ENCODE data around the gene WRNIP1. TPM values are rescaled to one million over a fixed set of nuclear protein-coding genes. Genes with fewer than 3 reads are reported as not detected.

Gene WRNIP1
- total RNA-seq, 1 donor from 2014 or later = 73.6 TPM

DNA sequence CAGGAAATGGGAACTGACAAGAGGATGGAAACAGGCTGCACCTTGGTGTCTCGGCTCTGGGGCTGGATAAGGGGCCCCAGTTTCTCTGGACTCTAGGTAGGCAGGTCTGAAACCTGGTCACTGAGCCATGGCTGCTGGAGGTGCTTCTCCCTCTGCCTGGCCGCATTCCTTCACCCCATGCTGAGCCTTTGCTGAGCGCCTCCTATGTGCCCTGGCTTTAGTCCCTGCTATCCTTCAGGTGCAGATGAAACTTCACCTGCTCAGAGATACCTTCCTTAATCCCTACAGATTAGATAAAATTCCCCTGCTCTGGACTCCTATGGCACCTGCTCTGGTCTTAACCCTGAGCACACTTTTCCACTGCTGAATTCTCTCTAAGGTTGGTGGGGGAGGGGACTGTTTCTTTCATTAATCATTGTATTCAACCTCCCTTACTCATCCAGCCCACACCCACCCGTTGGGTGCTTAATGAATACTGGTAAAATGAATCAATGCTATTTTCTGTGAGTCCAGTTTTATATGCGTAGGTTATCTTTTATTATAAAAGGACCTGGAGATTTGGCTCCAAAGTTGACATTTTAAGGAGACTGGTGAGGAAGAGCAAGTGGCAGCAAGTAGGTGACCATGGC, 33.8 kb upstream of the WRNIP1 start:
- DNase-seq (ENCODE audit: low read depth) = no peak
- TF ChIP-seq, protein P1, sequence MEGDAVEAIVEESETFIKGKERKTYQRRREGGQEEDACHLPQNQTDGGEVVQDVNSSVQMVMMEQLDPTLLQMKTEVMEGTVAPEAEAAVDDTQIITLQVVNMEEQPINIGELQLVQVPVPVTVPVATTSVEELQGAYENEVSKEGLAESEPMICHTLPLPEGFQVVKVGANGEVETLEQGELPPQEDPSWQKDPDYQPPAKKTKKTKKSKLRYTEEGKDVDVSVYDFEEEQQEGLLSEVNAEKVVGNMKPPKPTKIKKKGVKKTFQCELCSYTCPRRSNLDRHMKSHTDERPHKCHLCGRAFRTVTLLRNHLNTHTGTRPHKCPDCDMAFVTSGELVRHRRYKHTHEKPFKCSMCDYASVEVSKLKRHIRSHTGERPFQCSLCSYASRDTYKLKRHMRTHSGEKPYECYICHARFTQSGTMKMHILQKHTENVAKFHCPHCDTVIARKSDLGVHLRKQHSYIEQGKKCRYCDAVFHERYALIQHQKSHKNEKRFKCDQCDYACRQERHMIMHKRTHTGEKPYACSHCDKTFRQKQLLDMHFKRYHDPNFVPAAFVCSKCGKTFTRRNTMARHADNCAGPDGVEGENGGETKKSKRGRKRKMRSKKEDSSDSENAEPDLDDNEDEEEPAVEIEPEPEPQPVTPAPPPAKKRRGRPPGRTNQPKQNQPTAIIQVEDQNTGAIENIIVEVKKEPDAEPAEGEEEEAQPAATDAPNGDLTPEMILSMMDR (IDR thresholded peaks at IDR 0.05; ENCODE audit: insufficient read depth, low read length, poor library complexity, severe bottlenecking) = no peak
- no peak overlapping the region for H3K4me3 ChIP-seq (ENCODE audit: low read depth, low read length)
- no peaks in the 10 kb centered on the region for H3K36me3 ChIP-seq (ENCODE audit: control insufficient read depth, insufficient read depth, low read length)
- H3K27me3 ChIP-seq (ENCODE audit: control insufficient read depth, insufficient read depth, low read length) = no peaks in the 10 kb centered on the region

DNA sequence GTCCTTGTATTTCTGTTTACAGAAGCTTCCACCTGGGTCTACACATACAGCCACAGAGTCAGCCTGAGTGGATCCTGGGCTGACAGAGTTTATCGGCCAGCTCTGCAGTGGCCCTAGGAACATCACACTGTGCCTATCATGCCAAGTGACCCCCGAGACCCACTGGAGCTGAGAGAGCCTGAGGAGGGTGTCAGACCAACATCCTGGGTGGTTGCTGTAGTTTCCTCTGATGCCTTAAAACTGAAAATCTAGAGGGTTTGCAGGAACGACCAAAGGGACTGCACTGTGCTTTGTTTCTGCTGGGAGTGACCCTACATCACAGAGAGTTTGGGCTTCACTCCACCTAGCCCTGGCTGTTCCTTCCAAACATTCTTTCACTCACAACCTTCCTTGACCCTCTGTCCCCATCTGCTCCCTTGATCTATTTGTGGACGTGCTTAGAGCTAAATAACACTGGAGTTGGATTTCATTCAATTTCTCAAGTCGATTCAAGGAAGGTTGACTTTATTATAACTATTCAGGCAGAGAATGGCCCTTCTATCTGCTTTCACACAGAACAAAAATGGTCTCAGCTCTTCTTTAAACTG, 32.6 kb upstream of the WRNIP1 start:
- TF ChIP-seq, protein P1 (IDR thresholded peaks at IDR 0.05; ENCODE audit: insufficient read depth, low read length, poor library complexity, severe bottlenecking) = no peak

GRCh38 chr6:2733324-2733723, 31.9 kb upstream of the WRNIP1 start:
- Histone ChIP-seq H3K4me3 (ENCODE audit: low read depth, low read length) (no peak overlapping the region), H3K27me3 (ENCODE audit: control insufficient read depth, insufficient read depth, low read length) (no peaks in the 10 kb centered on the region), H3K36me3 (ENCODE audit: control insufficient read depth, insufficient read depth, low read length) (no peaks in the 10 kb centered on the region)
- DNase-seq (ENCODE audit: low read depth) = no peak
- TF ChIP-seq, protein P1 (IDR thresholded peaks at IDR 0.05; ENCODE audit: insufficient read depth, low read length, poor library complexity, severe bottlenecking) = no peak

More for the DNA sequence above, 32.6 kb upstream of the WRNIP1 start:
- Histone ChIP-seq H3K4me3 (ENCODE audit: low read depth, low read length) (no peak overlapping the region), H3K36me3 (ENCODE audit: control insufficient read depth, insufficient read depth, low read length) (no peaks in the 10 kb centered on the region), H3K27me3 (ENCODE audit: control insufficient read depth, insufficient read depth, low read length) (no peaks in the 10 kb centered on the region)
- DNase-seq (ENCODE audit: low read depth) = no peak

DNA sequence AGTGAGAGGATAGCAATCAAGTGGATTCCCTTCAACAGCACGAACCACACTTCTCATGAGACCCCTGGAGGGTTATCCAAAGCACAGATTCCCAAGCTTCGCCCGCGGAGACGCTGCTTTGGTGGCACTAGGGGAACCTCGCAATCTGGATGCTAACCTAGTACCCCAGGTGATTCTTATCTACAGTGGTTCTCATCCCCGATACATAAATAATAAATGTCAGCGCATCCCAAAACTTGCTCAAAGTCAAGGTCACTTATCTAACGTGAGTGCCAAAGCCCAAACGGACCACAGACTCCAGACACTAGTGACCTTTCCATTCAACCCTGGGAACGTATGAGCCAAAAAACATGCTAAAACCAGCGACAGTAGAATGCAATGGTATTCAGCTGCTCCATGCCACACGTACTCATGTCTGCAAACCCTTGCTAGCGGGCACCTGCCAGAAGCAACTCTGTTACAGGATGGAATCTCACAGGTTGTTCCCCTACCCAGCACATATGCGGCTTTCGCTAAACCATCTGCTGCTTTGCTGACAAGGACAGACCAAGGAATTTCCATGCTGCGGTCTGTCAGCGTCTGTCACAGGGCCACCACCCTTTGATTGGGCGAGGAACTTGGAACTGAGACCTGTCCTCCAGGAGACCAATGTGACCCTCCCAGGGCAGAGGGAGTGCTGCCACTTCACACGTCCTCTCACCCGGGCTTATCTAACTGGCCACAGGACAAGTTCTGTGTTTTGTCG, 31.3 kb upstream of the WRNIP1 start:
- Histone ChIP-seq H3K4me3 (ENCODE audit: low read depth, low read length) (no peak overlapping the region), H3K27me3 (ENCODE audit: control insufficient read depth, insufficient read depth, low read length) (no peaks in the 10 kb centered on the region), H3K36me3 (ENCODE audit: control insufficient read depth, insufficient read depth, low read length) (no peaks in the 10 kb centered on the region)
- TF ChIP-seq, protein P1 (IDR thresholded peaks at IDR 0.05; ENCODE audit: insufficient read depth, low read length, poor library complexity, severe bottlenecking) = no peak
- DNase-seq (ENCODE audit: low read depth) = no peak

DNA sequence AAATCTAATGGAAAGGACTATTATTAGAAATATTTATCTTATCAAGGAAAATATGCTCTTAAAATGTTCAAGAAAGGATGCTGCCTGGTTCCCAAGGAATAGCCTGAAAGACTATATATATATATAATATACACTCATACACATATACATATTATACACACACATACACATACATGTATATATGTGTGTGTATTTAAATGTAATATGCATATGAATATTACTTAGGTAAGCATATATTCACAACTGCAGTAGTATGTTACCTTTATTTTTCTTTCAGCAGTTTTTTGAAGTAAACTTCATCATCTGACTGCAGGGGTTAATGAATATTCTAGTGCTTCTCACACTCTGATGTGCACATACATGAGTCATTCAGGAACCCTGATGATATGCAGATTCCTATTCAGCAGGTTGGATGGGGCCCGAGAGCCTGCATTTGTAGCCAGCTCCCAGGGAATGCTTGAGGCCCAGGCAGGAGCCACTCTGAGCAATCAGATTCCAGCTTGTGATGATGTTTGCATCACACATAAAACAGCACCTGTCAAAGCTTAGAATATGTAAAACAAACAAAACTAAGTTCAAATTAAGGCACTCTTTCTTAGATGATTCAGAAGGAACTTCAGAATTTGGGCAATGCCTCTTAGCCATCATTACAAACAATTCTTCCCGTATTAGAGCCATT, 30.6 kb upstream of the WRNIP1 start:
- TF ChIP-seq, protein P1 (IDR thresholded peaks at IDR 0.05; ENCODE audit: insufficient read depth, low read length, poor library complexity, severe bottlenecking) = no peak
- Histone ChIP-seq H3K36me3 (ENCODE audit: control insufficient read depth, insufficient read depth, low read length) (no peaks in the 10 kb centered on the region), H3K27me3 (ENCODE audit: control insufficient read depth, insufficient read depth, low read length) (no peaks in the 10 kb centered on the region), H3K4me3 (ENCODE audit: low read depth, low read length) (no peak overlapping the region)
- DNase-seq (ENCODE audit: low read depth) = no peak

All from kidney epithelial cell (primary cell).